Stimulated activated CD8-positive, alpha-beta memory T cell treated with anti-CD3 and anti-CD28 coated beads, Interleukin-4, amount 100 ng/mL, for 1 hour (primary cell): ENCODE results near the gene A2ML1.
"Not testable (repeated sequence)": the region's sequence is repeated elsewhere in the genome, so short reads cannot be mapped to it uniquely, and the experiment has no call there.

Experiments
- DNase-seq, 2 donors: peaks; one replicate each; pipeline ENCODE4 v3.0.0-alpha.2; 2020; ENCODE audit warnings: low read depth in 2 of 2, low spot score in 1 of 2

A2ML1 gene

GRCh38 chr12:8904665-8905064 is 82.2 kb downstream of the A2ML1 start:
- no peak for DNase-seq

GRCh38 chr12:8905546-8905945 is 83.1 kb downstream of the A2ML1 start:
- DNase-seq, result no peak

GRCh38 chr12:8906266-8907180 is 84.1 kb downstream of the A2ML1 start:
- DNase-seq, result no peak

GRCh38 chr12:8907513-8907912 is 85.1 kb downstream of the A2ML1 start:
- DNase-seq, result no peak

GRCh38 chr12:8909752-8910151 is 87.3 kb downstream of the A2ML1 start:
- DNase-seq, result no peak

GRCh38 chr12:8911606-8912268 is 89.3 kb downstream of the A2ML1 start:
- DNase-seq, result no peak

- DNase-seq, result no peak
These were observed 90.5 kb downstream of the A2ML1 start for GRCh38 chr12:8912914-8913313.

- no peak for DNase-seq
These were observed 91.2 kb downstream of the A2ML1 start for GRCh38 chr12:8913702-8914032.

GRCh38 chr12:8914033-8914715 is 91.8 kb downstream of the A2ML1 start, which contains the start of gene PHC1:
PHC1 (plus strand) TSS chr12:8914509; CDS start chr12:8917678, 3,169 bp downstream.
- DNase-seq, result peak; percentile 49 to 66

- DNase-seq, result peak; percentile 15 to 41
These were observed 92.5 kb downstream of the A2ML1 start for GRCh38 chr12:8914716-8915526.

GRCh38 chr12:8916154-8916553 is 93.7 kb downstream of the A2ML1 start:
- no peak for DNase-seq

- DNase-seq, result no peak
These were observed 94.6 kb downstream of the A2ML1 start for GRCh38 chr12:8917031-8917430.

- DNase-seq, result no peak
These were observed 95.3 kb downstream of the A2ML1 start for GRCh38 chr12:8917751-8918150.

GRCh38 chr12:8919643-8920042 is 97.2 kb downstream of the A2ML1 start:
- DNase-seq, result not testable (repeated sequence)

- DNase-seq, result no peak
These were observed 100.1 kb downstream of the A2ML1 start for GRCh38 chr12:8922544-8922943.
